T-helper 2 cell (primary cell): Measurements from ENCODE around the gene SIRPB1.
"Not testable (repeated sequence)": the region's sequence is repeated elsewhere in the genome, so short reads cannot be mapped to it uniquely, and the experiment has no call there.

Experiments used
- DNase-seq, 5 experiments: peaks; one replicate each; pipeline versions ENCODE4 v3.0.0 to v3.0.0-alpha.2; 2012 to 2022

SIRPB1 gene

DNA sequence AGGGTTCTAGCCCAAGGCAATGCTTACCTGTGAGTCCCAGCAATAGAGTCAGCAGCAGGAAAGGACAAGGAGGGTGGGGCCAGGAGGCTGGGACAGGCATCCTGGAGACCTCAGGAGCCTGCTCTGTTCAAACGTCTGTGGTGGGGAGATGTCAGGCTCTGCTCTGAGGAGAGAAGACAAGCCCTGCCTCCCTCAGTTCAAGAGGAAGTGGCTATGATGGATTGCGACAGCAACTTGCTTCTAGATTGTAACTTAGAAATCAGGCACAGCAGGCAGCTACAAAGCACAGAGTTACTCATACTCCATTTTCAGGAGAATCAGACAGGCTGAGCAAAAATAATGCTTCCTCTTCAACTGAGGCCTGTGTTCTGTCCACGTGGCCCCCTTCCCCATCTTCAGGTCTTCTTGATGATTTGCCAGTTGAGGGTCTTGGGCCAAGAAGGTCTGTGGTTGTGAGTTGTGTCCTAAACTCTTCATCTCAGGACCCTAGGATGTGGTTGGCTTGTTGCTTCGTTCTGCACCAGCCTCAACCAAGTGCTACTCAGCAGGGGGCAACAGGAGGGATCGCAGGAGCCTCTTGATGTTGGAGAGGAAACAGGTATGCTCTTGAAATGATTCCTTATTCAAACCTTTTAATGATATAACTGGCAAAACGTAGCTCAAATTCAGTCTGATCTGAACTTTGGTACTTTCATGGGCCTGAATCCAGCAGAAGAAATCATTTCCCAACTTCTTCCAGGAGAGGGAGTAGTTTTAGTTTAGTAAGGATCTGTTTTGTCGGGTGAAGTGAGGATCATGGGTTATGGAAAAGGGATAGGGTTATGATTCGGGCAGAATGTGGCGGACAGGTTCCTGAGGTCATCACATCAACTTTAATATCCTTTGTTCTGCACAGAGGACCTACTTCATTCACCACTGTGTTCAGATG is 31.0 kb downstream of the SIRPB1 start:
- DNase-seq, result no peak

DNA sequence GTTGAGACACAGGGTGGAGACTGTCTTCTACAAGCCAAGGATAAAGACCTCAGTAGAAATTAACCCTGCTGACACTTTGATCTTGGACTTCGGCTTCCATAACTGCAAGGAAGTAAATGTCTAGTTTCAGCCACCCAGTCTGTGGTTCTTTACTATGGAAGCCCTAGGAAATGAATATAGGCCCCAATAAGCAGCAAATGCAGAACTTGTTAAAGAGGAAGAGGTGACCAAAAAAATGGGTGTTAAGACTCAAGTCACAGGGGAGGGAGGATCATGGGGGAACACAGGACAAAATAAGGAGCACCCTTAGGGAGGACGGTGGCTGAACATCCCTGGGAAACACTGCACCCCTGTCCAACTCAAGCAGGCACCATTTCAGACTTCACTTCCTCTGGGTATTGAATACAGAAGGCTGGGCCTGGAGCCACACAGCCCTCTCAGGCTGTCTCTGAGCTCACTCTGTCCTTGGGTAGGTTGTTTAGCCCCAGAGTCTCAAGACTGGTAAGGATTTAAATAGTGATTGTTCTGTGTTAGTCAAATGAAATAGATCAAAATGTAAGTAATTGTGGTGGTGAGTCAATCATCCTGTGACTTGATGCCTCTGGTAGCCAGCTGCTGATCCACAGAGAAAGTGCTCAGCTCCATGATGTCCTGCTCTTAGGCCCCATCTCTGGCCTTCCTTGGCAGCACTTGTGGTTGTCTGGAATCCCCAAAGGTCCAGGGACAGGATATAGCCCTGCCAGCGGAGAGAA is 31.9 kb downstream of the SIRPB1 start:
- no peak for DNase-seq

DNA sequence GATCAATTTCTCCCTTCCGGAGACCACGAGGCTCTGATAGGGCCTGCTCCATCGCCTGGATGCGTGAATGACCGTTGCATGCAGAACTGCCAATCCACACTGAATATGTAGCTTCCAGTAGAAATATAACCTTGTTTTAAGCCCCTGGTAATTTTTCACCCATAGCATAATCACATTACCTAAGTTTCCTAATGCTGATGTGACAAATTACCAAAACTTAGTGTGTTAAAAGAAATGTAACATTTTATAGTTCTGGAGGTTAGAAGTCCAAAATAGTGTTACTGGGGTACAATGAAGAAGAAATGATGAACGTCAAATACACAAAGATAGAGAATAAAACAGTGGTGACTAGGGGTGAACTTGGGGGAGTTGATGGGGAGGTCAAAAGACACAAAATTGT is 40.3 kb downstream of the SIRPB1 start:
- DNase-seq, result no peak

DNA sequence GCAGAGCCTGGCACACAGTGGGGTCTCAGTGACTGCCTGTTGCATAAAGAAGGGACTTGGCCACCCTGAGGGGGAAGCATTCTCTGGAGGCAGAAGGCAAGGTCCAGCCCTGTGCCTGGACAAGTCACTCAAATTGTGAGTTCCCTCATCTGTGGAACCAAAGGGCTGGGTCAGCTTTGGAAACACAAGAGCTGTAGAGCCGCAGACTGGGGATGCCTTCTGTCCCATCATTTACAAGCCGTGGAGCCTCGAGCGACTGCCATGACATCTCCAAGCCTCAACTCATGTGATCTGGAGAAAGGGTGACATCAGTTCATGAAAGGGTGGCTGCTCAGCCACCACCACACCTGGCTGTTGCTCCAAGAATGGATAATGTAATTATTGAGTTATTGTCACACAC is 41.9 kb downstream of the SIRPB1 start:
- no peak for DNase-seq

DNA sequence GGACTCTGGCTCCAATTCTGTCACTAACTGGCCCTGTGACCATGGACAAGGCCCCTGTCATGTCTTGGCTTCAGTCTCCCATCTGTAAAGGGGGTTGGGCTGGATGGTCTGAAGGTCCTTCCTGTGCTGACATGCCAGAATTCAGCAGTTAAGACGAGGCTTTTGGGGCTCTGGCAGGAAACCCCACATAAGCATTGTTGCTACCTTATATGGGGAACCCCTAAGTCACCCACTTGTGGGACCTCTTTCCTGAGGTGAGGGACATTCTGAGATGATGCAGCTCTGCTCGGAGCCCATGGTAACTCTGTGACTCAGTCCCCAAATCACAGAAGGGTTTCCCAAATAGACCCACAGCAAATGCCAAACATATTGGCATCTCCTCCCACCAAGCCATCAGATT is 42.5 kb downstream of the SIRPB1 start:
- not testable (repeated sequence) for DNase-seq

DNA sequence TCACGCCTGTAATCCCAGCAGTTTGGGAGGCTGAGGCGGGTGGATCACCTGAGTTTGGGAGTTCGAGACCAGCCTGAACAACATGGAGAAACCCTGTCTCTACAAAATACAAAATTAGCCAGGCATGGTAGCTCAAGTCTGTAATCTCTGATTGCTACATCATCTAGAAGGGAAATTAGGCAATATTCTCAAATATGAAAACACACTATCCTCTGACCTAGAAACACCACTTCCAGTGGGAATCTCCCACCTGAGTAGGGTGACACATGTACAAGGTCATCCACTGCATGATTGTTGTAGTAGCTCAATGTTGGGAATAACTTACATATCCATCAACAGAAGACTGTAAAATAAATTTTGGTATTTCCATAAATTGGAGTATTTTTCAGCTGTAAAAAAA is 43.2 kb downstream of the SIRPB1 start:
- DNase-seq, result no peak

DNA sequence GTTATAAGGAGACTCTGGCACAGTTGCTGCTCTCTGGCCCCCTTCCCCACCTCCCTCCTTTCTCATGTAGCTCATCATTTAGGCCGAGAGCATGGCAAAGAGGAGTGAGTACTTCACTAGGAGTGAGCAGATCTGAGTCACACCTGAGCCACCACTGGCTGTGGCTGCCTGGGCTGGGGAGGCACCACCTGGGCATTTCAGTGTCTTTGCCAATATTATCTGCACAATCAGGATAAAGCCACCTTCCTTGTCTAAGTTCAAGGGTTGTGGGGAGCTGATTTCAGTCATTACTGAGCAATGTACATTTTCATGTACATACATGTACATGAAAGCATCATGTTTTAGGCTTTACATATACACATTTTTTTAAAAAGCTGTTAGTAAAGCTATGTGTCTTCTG is 43.8 kb downstream of the SIRPB1 start:
- not testable (repeated sequence) for DNase-seq

DNA sequence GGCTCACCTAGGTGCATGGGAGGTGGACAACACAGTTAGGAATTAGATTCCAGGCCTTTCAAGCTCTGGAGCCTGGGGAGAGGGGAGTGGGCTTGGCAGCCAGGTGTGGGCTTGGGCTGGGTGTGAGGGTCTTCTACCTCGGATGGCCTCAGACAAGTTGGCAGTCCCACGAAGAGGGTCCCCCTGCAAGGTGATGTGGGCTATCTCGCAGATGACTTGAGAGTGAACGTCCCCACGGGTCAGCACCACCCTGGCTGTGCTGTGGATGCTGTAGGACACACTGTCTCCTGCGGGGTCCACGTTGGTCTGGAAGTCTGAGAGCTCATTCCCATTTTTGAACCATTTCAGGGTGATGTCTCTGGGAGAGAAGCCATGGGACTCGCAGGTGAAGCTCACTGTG is 48.2 kb downstream of the SIRPB1 start:
- not testable (repeated sequence) for DNase-seq
